GM12878 (cell line): ENCODE measurements around the gene LGALS3BP.
"Not testable (repeated sequence)": the region's sequence is repeated elsewhere in the genome, so short reads cannot be mapped to it uniquely, and the experiment has no call there.

Source experiments
- JUND ChIP-seq: IDR thresholded peaks from 2 replicates; pipeline ENCODE4 v1.6.1; 2012; ENCODE audit warnings: low read depth, mild to moderate bottlenecking, low read length, improper control_type of control experiment, moderate library complexity
- KAT2A ChIP-seq: conservative IDR thresholded peaks from 2 replicates; pipeline ENCODE4 v1.6.1; 2011; ENCODE audit warnings: low read depth, low read length; ENCODE audit not compliant: control insufficient read depth
- MXI1 ChIP-seq: fragments of 150-350 bp; IDR thresholded peaks from 2 replicates; pipeline ENCODE4 v1.6.1; 2011; ENCODE audit warnings: low read depth, mild to moderate bottlenecking, inconsistent platforms, low read length, improper control_type of control experiment
- POLR2AphosphoS5 ChIP-seq: IDR thresholded peaks from 2 replicates; pipeline ENCODE4 v1.6.1; 2011; ENCODE audit warnings: mild to moderate bottlenecking, low read length, inconsistent platforms
- ZSCAN29 ChIP-seq: fragments of 450-650 bp; IDR thresholded peaks from 2 replicates; pipeline ENCODE4 v1.6.1; 2017; ENCODE audit warnings: mild to moderate bottlenecking, moderate library complexity
- TF ChIP-seq, protein P1 (sequence below), 3 experiments: IDR thresholded peaks in 2 of 3; conservative IDR thresholded peaks in 1 of 3; 2 replicates each; pipeline ENCODE4 v1.5.1; 2011; ENCODE audit warnings: low read depth in 3 of 3, low read length in 3 of 3, mild to moderate bottlenecking in 3 of 3, control low read depth in 2 of 3, moderate library complexity in 2 of 3, inconsistent platforms in 1 of 3, mixed read lengths in 1 of 3; ENCODE audit not compliant: control insufficient read depth in 2 of 3, insufficient read depth in 1 of 3; ENCODE audit errors: extremely low read depth in 1 of 3
- TF ChIP-seq, protein P2 (sequence below): fragments of 150-350 bp; IDR thresholded peaks from 2 replicates; pipeline ENCODE4 v1.6.1; 2016; ENCODE audit warnings: low read depth, low read length
- TF ChIP-seq, protein P3 (sequence below): fragments of 450-650 bp; IDR thresholded peaks from 2 replicates; pipeline ENCODE4 v1.6.1; 2017; ENCODE audit warnings: mild to moderate bottlenecking, low read depth, inconsistent platforms; ENCODE audit not compliant: poor library complexity, severe bottlenecking

DNA sequence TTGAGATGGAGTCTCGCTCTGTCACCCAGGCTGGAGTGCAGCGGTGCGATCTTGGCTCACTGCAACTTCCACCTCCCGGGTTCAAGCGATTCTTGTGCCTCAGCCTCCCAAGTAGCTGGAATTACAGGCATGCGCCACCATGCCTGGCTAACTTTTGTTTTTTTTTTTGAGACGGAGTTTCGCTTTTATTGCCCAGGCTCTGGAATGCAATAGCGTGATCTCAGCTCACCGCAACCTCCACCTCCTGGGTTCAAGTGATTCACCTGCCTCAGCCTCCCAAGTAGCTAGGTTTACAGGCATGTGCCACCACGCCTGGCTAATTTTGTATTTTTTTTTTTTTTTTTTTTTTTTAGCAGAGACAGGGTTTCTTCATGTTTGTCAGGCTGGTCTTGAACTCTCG is 34.3 kb downstream of the LGALS3BP start:
- TF ChIP-seq, protein P1, sequence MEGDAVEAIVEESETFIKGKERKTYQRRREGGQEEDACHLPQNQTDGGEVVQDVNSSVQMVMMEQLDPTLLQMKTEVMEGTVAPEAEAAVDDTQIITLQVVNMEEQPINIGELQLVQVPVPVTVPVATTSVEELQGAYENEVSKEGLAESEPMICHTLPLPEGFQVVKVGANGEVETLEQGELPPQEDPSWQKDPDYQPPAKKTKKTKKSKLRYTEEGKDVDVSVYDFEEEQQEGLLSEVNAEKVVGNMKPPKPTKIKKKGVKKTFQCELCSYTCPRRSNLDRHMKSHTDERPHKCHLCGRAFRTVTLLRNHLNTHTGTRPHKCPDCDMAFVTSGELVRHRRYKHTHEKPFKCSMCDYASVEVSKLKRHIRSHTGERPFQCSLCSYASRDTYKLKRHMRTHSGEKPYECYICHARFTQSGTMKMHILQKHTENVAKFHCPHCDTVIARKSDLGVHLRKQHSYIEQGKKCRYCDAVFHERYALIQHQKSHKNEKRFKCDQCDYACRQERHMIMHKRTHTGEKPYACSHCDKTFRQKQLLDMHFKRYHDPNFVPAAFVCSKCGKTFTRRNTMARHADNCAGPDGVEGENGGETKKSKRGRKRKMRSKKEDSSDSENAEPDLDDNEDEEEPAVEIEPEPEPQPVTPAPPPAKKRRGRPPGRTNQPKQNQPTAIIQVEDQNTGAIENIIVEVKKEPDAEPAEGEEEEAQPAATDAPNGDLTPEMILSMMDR (IDR thresholded peaks at IDR 0.05 in 2 of 3, conservative IDR thresholded peaks at IDR 0.05 in 1 of 3; ENCODE audit: control insufficient read depth in 2 of 3, extremely low read depth in 1 of 3, insufficient read depth in 1 of 3, low read depth in 3 of 3, low read length in 3 of 3), result not testable (repeated sequence)
- TF ChIP-seq, protein P2, sequence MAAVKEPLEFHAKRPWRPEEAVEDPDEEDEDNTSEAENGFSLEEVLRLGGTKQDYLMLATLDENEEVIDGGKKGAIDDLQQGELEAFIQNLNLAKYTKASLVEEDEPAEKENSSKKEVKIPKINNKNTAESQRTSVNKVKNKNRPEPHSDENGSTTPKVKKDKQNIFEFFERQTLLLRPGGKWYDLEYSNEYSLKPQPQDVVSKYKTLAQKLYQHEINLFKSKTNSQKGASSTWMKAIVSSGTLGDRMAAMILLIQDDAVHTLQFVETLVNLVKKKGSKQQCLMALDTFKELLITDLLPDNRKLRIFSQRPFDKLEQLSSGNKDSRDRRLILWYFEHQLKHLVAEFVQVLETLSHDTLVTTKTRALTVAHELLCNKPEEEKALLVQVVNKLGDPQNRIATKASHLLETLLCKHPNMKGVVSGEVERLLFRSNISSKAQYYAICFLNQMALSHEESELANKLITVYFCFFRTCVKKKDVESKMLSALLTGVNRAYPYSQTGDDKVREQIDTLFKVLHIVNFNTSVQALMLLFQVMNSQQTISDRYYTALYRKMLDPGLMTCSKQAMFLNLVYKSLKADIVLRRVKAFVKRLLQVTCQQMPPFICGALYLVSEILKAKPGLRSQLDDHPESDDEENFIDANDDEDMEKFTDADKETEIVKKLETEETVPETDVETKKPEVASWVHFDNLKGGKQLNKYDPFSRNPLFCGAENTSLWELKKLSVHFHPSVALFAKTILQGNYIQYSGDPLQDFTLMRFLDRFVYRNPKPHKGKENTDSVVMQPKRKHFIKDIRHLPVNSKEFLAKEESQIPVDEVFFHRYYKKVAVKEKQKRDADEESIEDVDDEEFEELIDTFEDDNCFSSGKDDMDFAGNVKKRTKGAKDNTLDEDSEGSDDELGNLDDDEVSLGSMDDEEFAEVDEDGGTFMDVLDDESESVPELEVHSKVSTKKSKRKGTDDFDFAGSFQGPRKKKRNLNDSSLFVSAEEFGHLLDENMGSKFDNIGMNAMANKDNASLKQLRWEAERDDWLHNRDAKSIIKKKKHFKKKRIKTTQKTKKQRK, result not testable (repeated sequence)
- TF ChIP-seq POLR2AphosphoS5, JUND, MXI1, KAT2A, ZSCAN29: not testable (repeated sequence)
- TF ChIP-seq, protein P3, sequence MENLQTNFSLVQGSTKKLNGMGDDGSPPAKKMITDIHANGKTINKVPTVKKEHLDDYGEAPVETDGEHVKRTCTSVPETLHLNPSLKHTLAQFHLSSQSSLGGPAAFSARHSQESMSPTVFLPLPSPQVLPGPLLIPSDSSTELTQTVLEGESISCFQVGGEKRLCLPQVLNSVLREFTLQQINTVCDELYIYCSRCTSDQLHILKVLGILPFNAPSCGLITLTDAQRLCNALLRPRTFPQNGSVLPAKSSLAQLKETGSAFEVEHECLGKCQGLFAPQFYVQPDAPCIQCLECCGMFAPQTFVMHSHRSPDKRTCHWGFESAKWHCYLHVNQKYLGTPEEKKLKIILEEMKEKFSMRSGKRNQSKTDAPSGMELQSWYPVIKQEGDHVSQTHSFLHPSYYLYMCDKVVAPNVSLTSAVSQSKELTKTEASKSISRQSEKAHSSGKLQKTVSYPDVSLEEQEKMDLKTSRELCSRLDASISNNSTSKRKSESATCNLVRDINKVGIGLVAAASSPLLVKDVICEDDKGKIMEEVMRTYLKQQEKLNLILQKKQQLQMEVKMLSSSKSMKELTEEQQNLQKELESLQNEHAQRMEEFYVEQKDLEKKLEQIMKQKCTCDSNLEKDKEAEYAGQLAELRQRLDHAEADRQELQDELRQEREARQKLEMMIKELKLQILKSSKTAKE, result not testable (repeated sequence)
